WTC11 (cell line): ENCODE results near the gene FIZ1. TPM values are rescaled to one million over a fixed set of nuclear protein-coding genes. Genes with fewer than 3 reads are reported as not detected.

ENCODE experiments used
- ATAC-seq: fragments of 200-7000 bp; cut with Tn5 transposase; 2 replicates; pipeline ENCODE4 v1.10.0; 2021; ENCODE audit warnings: mild to moderate bottlenecking, moderate library complexity
- CTCF ChIA-PET: fragments of 300-600 bp; sonication (Branson Sonifier 250); formaldehyde crosslinking; loops from one replicate; lab custom pipeline; 2021; ENCODE audit warnings: antibody characterized with exemption; lab: Charles Lee
- POLR2A ChIA-PET: fragments of 350-600 bp; sonication (Branson Sonifier 250); formaldehyde crosslinking; loops from one replicate; lab custom pipeline; 2021; ENCODE audit warnings: antibody characterized with exemption; lab: Charles Lee
- DNase-seq: peaks from one replicate; pipeline ENCODE4 v3.0.0; 2021; ENCODE audit warnings: low spot score
- H3K27ac Mint-ChIP-seq: 2 replicates; pipeline ENCODE4 v1.8.0; 2021; ENCODE audit warnings: mixed read lengths
- H3K27me3 Mint-ChIP-seq: 2 replicates; pipeline ENCODE4 v1.8.0; 2021; ENCODE audit warnings: low read depth, mild to moderate bottlenecking, moderate library complexity, mixed read lengths
- H3K36me3 Mint-ChIP-seq: 2 replicates; pipeline ENCODE4 v1.8.0; 2021; ENCODE audit warnings: mixed read lengths
- H3K4me1 Mint-ChIP-seq: 2 replicates; pipeline ENCODE4 v1.8.0; 2022; ENCODE audit warnings: mixed read lengths
- H3K4me3 Mint-ChIP-seq: 2 replicates; pipeline ENCODE4 v1.8.0; 2021; ENCODE audit warnings: mild to moderate bottlenecking, moderate library complexity, mixed read lengths
- H3K9me3 Mint-ChIP-seq: 2 replicates; pipeline ENCODE4 v1.8.0; 2021; ENCODE audit warnings: mixed read lengths
- CREB1 ChIP-seq: sonication (generic); formaldehyde crosslinking; IDR thresholded peaks from 2 replicates; pipeline ENCODE4 v1.8.0; 2023; ENCODE audit warnings: mild to moderate bottlenecking, missing genetic modification reagents
- MYBL2 ChIP-seq: sonication (generic); formaldehyde crosslinking; IDR thresholded peaks from 2 replicates; pipeline ENCODE4 v1.8.1; 2023; ENCODE audit warnings: mild to moderate bottlenecking, moderate library complexity, missing genetic modification reagents
- NFYB ChIP-seq: sonication (generic); formaldehyde crosslinking; conservative IDR thresholded peaks from 2 replicates; pipeline ENCODE4 v1.8.0; 2022; ENCODE audit warnings: low read depth, missing genetic modification reagents
- NR1H2 ChIP-seq: sonication (generic); formaldehyde crosslinking; IDR thresholded peaks from 2 replicates; pipeline ENCODE4 v1.9.0; 2021; ENCODE audit warnings: mild to moderate bottlenecking, moderate library complexity, missing genetic modification reagents
- NR3C1 ChIP-seq: sonication (generic); formaldehyde crosslinking; conservative IDR thresholded peaks from 2 replicates; pipeline ENCODE4 v1.8.1; 2023; ENCODE audit warnings: low read depth, mild to moderate bottlenecking, missing genetic modification reagents
- OVOL2 ChIP-seq: fragments of 250-450 bp; sonication (Bioruptor Pico); IDR thresholded peaks from 2 replicates; pipeline ENCODE4 v1.9.0; 2021; ENCODE audit warnings: mild to moderate bottlenecking, borderline replicate concordance
- SMAD3 ChIP-seq: sonication (generic); formaldehyde crosslinking; IDR thresholded peaks from 2 replicates; pipeline ENCODE4 v1.8.0; 2022; ENCODE audit warnings: missing genetic modification reagents, mild to moderate bottlenecking, borderline replicate concordance
- SMAD4 ChIP-seq: sonication (generic); formaldehyde crosslinking; IDR thresholded peaks from 2 replicates; pipeline ENCODE4 v1.8.0; 2022; ENCODE audit warnings: mild to moderate bottlenecking, missing genetic modification reagents
- TCF7 ChIP-seq: sonication (generic); formaldehyde crosslinking; IDR thresholded peaks from 2 replicates; pipeline ENCODE4 v1.8.0; 2022; ENCODE audit warnings: mild to moderate bottlenecking, low read depth, missing genetic modification reagents, moderate library complexity
- ZBTB21 ChIP-seq: sonication (generic); formaldehyde crosslinking; IDR thresholded peaks from 2 replicates; pipeline ENCODE4 v1.8.1; 2023; ENCODE audit warnings: mild to moderate bottlenecking, missing genetic modification reagents, borderline replicate concordance
- total RNA-seq: library from RNA; stranded (reverse); gene quantifications from 3 replicates; pipeline ENCODE4 v1.2.3, GENCODE V29; 2021
- TF ChIP-seq, protein P1 (sequence below): sonication (generic); formaldehyde crosslinking; IDR thresholded peaks from 2 replicates; pipeline ENCODE4 v1.8.0; 2022; ENCODE audit warnings: mild to moderate bottlenecking, missing genetic modification reagents
- TF ChIP-seq, protein P2 (sequence below): sonication (generic); formaldehyde crosslinking; IDR thresholded peaks from 2 replicates; pipeline ENCODE4 v1.8.1; 2023; ENCODE audit warnings: mild to moderate bottlenecking, missing genetic modification reagents, moderate library complexity
- TF ChIP-seq, protein P3 (sequence below): sonication (generic); formaldehyde crosslinking; IDR thresholded peaks from 2 replicates; pipeline ENCODE4 v1.8.0; 2022; ENCODE audit warnings: missing genetic modification reagents
- TF ChIP-seq, protein P4 (sequence below): sonication (generic); formaldehyde crosslinking; IDR thresholded peaks from 2 replicates; pipeline ENCODE4 v1.8.0; 2023; ENCODE audit warnings: mild to moderate bottlenecking, missing genetic modification reagents
- TF ChIP-seq, protein P5 (sequence below): sonication (generic); formaldehyde crosslinking; IDR thresholded peaks from 2 replicates; pipeline ENCODE4 v1.8.0; 2023; ENCODE audit warnings: missing genetic modification reagents
- TF ChIP-seq, protein P6 (sequence below): sonication (generic); formaldehyde crosslinking; IDR thresholded peaks from 2 replicates; pipeline ENCODE4 v1.8.1; 2022; ENCODE audit warnings: low read depth, mild to moderate bottlenecking, moderate library complexity, missing genetic modification reagents, borderline replicate concordance
- TF ChIP-seq, protein P7 (sequence below): sonication (generic); formaldehyde crosslinking; IDR thresholded peaks from 2 replicates; pipeline ENCODE4 v1.8.0; 2022; ENCODE audit warnings: mild to moderate bottlenecking, missing genetic modification reagents
- TF ChIP-seq, protein P8 (sequence below): fragments of 250-450 bp; sonication (Bioruptor Pico); IDR thresholded peaks from 2 replicates; pipeline ENCODE4 v1.9.0; 2021; ENCODE audit warnings: mild to moderate bottlenecking
- TF ChIP-seq, protein P9 (sequence below): sonication (generic); formaldehyde crosslinking; IDR thresholded peaks from 2 replicates; pipeline ENCODE4 v1.8.1; 2023; ENCODE audit warnings: mild to moderate bottlenecking, missing genetic modification reagents

Gene FIZ1
- total RNA-seq, 1 experiment from 2014 or later = 20.1 TPM

DNA sequence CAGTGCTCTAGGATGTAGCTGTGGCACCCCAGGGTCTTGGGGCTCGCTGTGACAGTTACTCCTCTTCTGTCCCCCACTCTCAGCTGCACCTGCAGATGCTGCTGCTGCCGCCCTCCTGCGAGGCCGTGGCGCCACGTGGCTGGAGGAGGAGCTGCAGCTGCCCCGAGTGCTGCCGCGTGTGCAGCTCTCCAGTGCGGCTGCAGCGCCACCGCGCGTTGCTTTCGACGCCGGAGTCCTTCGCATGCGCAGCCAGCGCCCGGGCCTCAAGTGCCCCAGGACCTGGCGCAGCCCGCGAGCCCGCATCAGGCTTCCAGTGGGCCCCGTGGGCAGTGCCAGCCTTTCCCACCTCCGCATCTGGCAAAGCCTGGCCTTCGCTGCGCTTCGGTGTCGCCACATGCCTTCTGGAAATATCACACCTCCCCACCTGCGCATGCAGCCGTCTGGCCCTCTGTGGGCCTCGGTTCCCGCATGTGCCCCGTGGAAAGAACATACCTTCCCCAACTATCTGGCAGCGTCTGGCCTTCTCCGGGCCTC, 40.8 kb upstream of the FIZ1 start:
- H3K27ac Mint-ChIP-seq = peak overlapping the region; percentile 92
- peak overlapping the region; percentile 70 for H3K4me3 Mint-ChIP-seq
- H3K36me3 Mint-ChIP-seq = peaks cover 13% of the 10 kb centered on the region
- DNase-seq = peak; percentile 54
- H3K27me3 Mint-ChIP-seq = peaks cover 9% of the 10 kb centered on the region
- no peak for ATAC-seq
- peaks cover 4% of the 10 kb centered on the region for H3K9me3 Mint-ChIP-seq
- ChIA-PET CTCF (interaction anchor here (1.0 to 2.1 kb wide), 7 partner anchors 13 to 178 kb away, joined by 3 to 17 read pairs (median 5); partner anchors contain the start of genes FIZ1 and U2AF2), POLR2A (interaction anchor here (0.5 to 1.0 kb wide), 3 partner anchors 14 to 1439 kb away, joined by 3 to 4 read pairs (median 3); partner anchors contain the start of gene RPS9)
- H3K4me1 Mint-ChIP-seq = peaks cover 35% of the 10 kb centered on the region
- TF ChIP-seq OVOL2 (CRISPR knock-in tag) (no peak), CREB1 (CRISPR knock-in tag) (peak; percentile 89), TCF7 (CRISPR knock-in tag) (peak; percentile 93; the same call in 1 of the 2 replicates), ZBTB21 (CRISPR knock-in tag) (peak; percentile 78; the same call in 1 of the 2 replicates), SMAD3 (CRISPR knock-in tag) (peak; percentile 95), MYBL2 (CRISPR knock-in tag) (peak; percentile 67; the same call in 1 of the 2 replicates), NFYB (CRISPR knock-in tag) (peak; percentile 35; the same call in 1 of the 2 replicates), NR3C1 (no peak), NR1H2 (CRISPR knock-in tag) (peak; percentile 80), SMAD4 (CRISPR knock-in tag) (peak; percentile 94)
- TF ChIP-seq, protein P1, sequence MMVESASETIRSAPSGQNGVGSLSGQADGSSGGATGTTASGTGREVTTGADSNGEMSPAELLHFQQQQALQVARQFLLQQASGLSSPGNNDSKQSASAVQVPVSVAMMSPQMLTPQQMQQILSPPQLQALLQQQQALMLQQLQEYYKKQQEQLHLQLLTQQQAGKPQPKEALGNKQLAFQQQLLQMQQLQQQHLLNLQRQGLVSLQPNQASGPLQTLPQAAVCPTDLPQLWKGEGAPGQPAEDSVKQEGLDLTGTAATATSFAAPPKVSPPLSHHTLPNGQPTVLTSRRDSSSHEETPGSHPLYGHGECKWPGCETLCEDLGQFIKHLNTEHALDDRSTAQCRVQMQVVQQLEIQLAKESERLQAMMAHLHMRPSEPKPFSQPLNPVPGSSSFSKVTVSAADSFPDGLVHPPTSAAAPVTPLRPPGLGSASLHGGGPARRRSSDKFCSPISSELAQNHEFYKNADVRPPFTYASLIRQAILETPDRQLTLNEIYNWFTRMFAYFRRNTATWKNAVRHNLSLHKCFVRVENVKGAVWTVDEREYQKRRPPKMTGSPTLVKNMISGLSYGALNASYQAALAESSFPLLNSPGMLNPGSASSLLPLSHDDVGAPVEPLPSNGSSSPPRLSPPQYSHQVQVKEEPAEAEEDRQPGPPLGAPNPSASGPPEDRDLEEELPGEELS (CRISPR knock-in tag) = peak; percentile 98
- TF ChIP-seq, protein P2, sequence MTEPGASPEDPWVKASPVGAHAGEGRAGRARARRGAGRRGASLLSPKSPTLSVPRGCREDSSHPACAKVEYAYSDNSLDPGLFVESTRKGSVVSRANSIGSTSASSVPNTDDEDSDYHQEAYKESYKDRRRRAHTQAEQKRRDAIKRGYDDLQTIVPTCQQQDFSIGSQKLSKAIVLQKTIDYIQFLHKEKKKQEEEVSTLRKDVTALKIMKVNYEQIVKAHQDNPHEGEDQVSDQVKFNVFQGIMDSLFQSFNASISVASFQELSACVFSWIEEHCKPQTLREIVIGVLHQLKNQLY (CRISPR knock-in tag) = 0 out of 2 replicates have a peak, but pooled peaks have one; percentile 40
- TF ChIP-seq, protein P3, sequence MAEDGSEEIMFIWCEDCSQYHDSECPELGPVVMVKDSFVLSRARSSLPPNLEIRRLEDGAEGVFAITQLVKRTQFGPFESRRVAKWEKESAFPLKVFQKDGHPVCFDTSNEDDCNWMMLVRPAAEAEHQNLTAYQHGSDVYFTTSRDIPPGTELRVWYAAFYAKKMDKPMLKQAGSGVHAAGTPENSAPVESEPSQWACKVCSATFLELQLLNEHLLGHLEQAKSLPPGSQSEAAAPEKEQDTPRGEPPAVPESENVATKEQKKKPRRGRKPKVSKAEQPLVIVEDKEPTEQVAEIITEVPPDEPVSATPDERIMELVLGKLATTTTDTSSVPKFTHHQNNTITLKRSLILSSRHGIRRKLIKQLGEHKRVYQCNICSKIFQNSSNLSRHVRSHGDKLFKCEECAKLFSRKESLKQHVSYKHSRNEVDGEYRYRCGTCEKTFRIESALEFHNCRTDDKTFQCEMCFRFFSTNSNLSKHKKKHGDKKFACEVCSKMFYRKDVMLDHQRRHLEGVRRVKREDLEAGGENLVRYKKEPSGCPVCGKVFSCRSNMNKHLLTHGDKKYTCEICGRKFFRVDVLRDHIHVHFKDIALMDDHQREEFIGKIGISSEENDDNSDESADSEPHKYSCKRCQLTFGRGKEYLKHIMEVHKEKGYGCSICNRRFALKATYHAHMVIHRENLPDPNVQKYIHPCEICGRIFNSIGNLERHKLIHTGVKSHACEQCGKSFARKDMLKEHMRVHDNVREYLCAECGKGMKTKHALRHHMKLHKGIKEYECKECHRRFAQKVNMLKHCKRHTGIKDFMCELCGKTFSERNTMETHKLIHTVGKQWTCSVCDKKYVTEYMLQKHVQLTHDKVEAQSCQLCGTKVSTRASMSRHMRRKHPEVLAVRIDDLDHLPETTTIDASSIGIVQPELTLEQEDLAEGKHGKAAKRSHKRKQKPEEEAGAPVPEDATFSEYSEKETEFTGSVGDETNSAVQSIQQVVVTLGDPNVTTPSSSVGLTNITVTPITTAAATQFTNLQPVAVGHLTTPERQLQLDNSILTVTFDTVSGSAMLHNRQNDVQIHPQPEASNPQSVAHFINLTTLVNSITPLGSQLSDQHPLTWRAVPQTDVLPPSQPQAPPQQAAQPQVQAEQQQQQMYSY (CRISPR knock-in tag) = peak; percentile 82
- TF ChIP-seq, protein P4, sequence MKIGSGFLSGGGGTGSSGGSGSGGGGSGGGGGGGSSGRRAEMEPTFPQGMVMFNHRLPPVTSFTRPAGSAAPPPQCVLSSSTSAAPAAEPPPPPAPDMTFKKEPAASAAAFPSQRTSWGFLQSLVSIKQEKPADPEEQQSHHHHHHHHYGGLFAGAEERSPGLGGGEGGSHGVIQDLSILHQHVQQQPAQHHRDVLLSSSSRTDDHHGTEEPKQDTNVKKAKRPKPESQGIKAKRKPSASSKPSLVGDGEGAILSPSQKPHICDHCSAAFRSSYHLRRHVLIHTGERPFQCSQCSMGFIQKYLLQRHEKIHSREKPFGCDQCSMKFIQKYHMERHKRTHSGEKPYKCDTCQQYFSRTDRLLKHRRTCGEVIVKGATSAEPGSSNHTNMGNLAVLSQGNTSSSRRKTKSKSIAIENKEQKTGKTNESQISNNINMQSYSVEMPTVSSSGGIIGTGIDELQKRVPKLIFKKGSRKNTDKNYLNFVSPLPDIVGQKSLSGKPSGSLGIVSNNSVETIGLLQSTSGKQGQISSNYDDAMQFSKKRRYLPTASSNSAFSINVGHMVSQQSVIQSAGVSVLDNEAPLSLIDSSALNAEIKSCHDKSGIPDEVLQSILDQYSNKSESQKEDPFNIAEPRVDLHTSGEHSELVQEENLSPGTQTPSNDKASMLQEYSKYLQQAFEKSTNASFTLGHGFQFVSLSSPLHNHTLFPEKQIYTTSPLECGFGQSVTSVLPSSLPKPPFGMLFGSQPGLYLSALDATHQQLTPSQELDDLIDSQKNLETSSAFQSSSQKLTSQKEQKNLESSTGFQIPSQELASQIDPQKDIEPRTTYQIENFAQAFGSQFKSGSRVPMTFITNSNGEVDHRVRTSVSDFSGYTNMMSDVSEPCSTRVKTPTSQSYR (CRISPR knock-in tag) = peak; percentile 83; the same call in 1 of the 2 replicates
- TF ChIP-seq, protein P5, sequence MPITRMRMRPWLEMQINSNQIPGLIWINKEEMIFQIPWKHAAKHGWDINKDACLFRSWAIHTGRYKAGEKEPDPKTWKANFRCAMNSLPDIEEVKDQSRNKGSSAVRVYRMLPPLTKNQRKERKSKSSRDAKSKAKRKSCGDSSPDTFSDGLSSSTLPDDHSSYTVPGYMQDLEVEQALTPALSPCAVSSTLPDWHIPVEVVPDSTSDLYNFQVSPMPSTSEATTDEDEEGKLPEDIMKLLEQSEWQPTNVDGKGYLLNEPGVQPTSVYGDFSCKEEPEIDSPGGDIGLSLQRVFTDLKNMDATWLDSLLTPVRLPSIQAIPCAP (CRISPR knock-in tag) = peak; percentile 97
- TF ChIP-seq, protein P6, sequence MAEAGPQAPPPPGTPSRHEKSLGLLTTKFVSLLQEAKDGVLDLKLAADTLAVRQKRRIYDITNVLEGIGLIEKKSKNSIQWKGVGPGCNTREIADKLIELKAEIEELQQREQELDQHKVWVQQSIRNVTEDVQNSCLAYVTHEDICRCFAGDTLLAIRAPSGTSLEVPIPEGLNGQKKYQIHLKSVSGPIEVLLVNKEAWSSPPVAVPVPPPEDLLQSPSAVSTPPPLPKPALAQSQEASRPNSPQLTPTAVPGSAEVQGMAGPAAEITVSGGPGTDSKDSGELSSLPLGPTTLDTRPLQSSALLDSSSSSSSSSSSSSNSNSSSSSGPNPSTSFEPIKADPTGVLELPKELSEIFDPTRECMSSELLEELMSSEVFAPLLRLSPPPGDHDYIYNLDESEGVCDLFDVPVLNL (CRISPR knock-in tag) = peak; percentile 77
- TF ChIP-seq, protein P7, sequence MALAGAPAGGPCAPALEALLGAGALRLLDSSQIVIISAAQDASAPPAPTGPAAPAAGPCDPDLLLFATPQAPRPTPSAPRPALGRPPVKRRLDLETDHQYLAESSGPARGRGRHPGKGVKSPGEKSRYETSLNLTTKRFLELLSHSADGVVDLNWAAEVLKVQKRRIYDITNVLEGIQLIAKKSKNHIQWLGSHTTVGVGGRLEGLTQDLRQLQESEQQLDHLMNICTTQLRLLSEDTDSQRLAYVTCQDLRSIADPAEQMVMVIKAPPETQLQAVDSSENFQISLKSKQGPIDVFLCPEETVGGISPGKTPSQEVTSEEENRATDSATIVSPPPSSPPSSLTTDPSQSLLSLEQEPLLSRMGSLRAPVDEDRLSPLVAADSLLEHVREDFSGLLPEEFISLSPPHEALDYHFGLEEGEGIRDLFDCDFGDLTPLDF (CRISPR knock-in tag) = peak; percentile 92
- TF ChIP-seq, protein P8, sequence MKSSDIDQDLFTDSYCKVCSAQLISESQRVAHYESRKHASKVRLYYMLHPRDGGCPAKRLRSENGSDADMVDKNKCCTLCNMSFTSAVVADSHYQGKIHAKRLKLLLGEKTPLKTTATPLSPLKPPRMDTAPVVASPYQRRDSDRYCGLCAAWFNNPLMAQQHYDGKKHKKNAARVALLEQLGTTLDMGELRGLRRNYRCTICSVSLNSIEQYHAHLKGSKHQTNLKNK (CRISPR knock-in tag) = no peak
- TF ChIP-seq, protein P9, sequence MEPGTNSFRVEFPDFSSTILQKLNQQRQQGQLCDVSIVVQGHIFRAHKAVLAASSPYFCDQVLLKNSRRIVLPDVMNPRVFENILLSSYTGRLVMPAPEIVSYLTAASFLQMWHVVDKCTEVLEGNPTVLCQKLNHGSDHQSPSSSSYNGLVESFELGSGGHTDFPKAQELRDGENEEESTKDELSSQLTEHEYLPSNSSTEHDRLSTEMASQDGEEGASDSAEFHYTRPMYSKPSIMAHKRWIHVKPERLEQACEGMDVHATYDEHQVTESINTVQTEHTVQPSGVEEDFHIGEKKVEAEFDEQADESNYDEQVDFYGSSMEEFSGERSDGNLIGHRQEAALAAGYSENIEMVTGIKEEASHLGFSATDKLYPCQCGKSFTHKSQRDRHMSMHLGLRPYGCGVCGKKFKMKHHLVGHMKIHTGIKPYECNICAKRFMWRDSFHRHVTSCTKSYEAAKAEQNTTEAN = peak; percentile 89
